Measurements from ENCODE around the gene IRX2. TPM values are rescaled to one million over a fixed set of nuclear protein-coding genes. Genes with fewer than 3 reads are reported as not detected.

IRX2 gene
- total and polyA plus RNA-seq, 2 donors (not counting 3 experiments of a cell fraction or from before 2014, with no cell fraction given): not detected

DNA sequence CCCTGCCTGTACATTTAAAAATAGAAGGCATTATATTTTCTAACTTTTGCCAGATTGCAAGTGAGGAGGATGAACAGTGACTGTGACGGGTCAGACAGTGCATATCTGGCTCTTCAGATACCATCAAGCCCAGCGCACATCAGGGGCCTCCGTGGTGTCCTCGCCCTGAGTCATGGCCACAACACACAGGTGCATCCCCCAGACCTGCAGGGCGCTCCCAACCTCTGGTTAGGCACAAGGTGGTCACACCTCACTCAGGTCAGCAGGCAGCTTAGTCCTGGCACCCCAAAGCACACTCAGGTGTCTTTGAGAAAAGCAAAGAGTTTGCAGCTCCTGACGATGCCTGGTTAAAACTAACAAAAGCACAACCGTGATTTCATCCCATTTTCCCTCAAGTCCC is 28.6 kb downstream of the IRX2 start:
- FAIRE-seq (no peak), DNase-seq (ENCODE audit: low read depth, low spot score) (no peak)
- no peak overlapping the region for H3K27ac ChIP-seq (ENCODE audit: insufficient read depth, low read depth, low read length)
- intact Hi-C loops (cut with micrococcal nuclease): no loop called here
- CTCF ChIA-PET: no interaction called here
- H2AFZ ChIP-seq (ENCODE audit: low read depth, low read length): no peak overlapping the region
- H3K4me1 ChIP-seq (ENCODE audit: control insufficient read depth, extremely low read depth, insufficient read depth, low read length): no peaks in the 10 kb centered on the region
- dilution Hi-C loops (cut with MboI; ENCODE audit: extremely low pct_ligation_motif_present, low sequenced_read_pairs): no loop called here
- H3K79me2 ChIP-seq (ENCODE audit: control insufficient read depth, insufficient read depth, low read length): no peaks in the 10 kb centered on the region
- POLR2A ChIA-PET: no interaction called here
- TF ChIP-seq, protein P1, sequence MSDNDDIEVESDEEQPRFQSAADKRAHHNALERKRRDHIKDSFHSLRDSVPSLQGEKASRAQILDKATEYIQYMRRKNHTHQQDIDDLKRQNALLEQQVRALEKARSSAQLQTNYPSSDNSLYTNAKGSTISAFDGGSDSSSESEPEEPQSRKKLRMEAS (IDR thresholded peaks at IDR 0.05; ENCODE audit: insufficient read depth, insufficient read length): no peak
- TF ChIP-seq MYC (IDR thresholded peaks at IDR 0.05; ENCODE audit: low read depth, low read length): no peak
- no peak for TF ChIP-seq FOS (IDR thresholded peaks at IDR 0.05; ENCODE audit: borderline replicate concordance, insufficient read depth, low read length)
- TF ChIP-seq POLR2AphosphoS5 (IDR thresholded peaks at IDR 0.05; ENCODE audit: insufficient read depth, low read depth, low read length): no peak
- TF ChIP-seq JUN (IDR thresholded peaks at IDR 0.05; ENCODE audit: borderline replicate concordance, insufficient read depth, insufficient read length, low read depth): no peak
- TF ChIP-seq, protein P2, sequence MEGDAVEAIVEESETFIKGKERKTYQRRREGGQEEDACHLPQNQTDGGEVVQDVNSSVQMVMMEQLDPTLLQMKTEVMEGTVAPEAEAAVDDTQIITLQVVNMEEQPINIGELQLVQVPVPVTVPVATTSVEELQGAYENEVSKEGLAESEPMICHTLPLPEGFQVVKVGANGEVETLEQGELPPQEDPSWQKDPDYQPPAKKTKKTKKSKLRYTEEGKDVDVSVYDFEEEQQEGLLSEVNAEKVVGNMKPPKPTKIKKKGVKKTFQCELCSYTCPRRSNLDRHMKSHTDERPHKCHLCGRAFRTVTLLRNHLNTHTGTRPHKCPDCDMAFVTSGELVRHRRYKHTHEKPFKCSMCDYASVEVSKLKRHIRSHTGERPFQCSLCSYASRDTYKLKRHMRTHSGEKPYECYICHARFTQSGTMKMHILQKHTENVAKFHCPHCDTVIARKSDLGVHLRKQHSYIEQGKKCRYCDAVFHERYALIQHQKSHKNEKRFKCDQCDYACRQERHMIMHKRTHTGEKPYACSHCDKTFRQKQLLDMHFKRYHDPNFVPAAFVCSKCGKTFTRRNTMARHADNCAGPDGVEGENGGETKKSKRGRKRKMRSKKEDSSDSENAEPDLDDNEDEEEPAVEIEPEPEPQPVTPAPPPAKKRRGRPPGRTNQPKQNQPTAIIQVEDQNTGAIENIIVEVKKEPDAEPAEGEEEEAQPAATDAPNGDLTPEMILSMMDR (IDR thresholded peaks at IDR 0.05; ENCODE audit: extremely low read depth in 1 of 2, insufficient read depth in 1 of 2, low read depth in 1 of 2, low read length in 2 of 2): no peak
- TF ChIP-seq EZH2 (IDR thresholded peaks at IDR 0.05; ENCODE audit: borderline replicate concordance, low read depth, low read length, severe bottlenecking): no peak
- H3K9me3 ChIP-seq (replicated peaks; ENCODE audit: control insufficient read depth, insufficient read depth, low read length): peaks cover 8% of the 10 kb centered on the region
- no peak overlapping the region for H3K9ac ChIP-seq (replicated peaks; ENCODE audit: extremely low read depth, insufficient read depth, low read length)
- BruUV-seq (replicated peaks): no TSS peak
- no peaks in the 10 kb centered on the region for H3K27me3 ChIP-seq (ENCODE audit: control insufficient read depth in 2 of 2, insufficient read depth in 2 of 2, low read length in 2 of 2)
- no peaks in the 10 kb centered on the region for H4K20me1 ChIP-seq (replicated peaks; ENCODE audit: control insufficient read depth, extremely low read depth, insufficient read depth, low read length)
- H3K9me1 ChIP-seq (replicated peaks; ENCODE audit: control insufficient read depth, extremely low read depth, insufficient read depth, low read length): no peaks in the 10 kb centered on the region
- H3K4me2 ChIP-seq (ENCODE audit: insufficient read depth, low read length): no peak overlapping the region
- H3K36me3 ChIP-seq (ENCODE audit: control insufficient read depth in 2 of 2, extremely low read depth in 1 of 2, insufficient read depth in 2 of 2, low read length in 2 of 2): no peaks in the 10 kb centered on the region
- H3K4me3 ChIP-seq (replicated peaks in 1 of 3; ENCODE audit: insufficient read depth in 1 of 3, low read depth in 1 of 3, low read length in 3 of 3): no peak overlapping the region
